HG03064 (cell line): Measurements from ENCODE around the gene IL1A.
A peak's percentile ranks its signal among the peaks of the same experiment; 100 is the strongest.

Source experiments
- ATAC-seq: cut with Tn5 transposase; IDR thresholded peaks from one replicate; pipeline ENCODE4 v1.9.1; 2021; ENCODE audit warnings: low read depth; ENCODE audit not compliant: unreplicated experiment

IL1A gene

GRCh38 chr2:112728378-112729175 lies 55.7 kb downstream of the IL1A start:
- ATAC-seq: no peak

GRCh38 chr2:112728029-112728362 lies 56.3 kb downstream of the IL1A start:
- no peak for ATAC-seq

GRCh38 chr2:112727276-112728028 lies 56.8 kb downstream of the IL1A start:
- no peak for ATAC-seq

- peak; percentile 53 for ATAC-seq
These were observed 57.7 kb downstream of the IL1A start for GRCh38 chr2:112726487-112727190.

GRCh38 chr2:112725545-112726457 lies 58.5 kb downstream of the IL1A start:
- no peak for ATAC-seq

- no peak for ATAC-seq
These were observed 59.4 kb downstream of the IL1A start for GRCh38 chr2:112724591-112725525.

GRCh38 chr2:112723995-112724394 lies 60.3 kb downstream of the IL1A start:
- no peak for ATAC-seq
